K562 (cell line): ENCODE results near the gene SETD3. TPM values are rescaled to one million over a fixed set of nuclear protein-coding genes. Genes with fewer than 3 reads are reported as not detected.
A peak's percentile ranks its signal among the peaks of the same experiment; 100 is the strongest.

Experiments
- ATAC-seq: fragments of 200-7000 bp; cut with Tn5 transposase; 3 replicates; pipeline ENCODE4 v1.9.1; 2020; ENCODE audit warnings: moderate library complexity
- BruUV-seq: library from RNA; stranded (reverse); fragments of 400-500 nt; replicated peaks from 2 replicates; lab custom pipeline; 2021; lab: Mats Ljungman, UMichigan
- CTCF ChIA-PET: fragments of 300-600 bp; formaldehyde crosslinking; extraction: SDS; loops from one replicate; lab custom pipeline; 2021; ENCODE audit warnings: low intra/inter-chr PET ratio; lab: Yijun Ruan, JAX
- POLR2A ChIA-PET: fragments of 300-600, 350-650 bp; sonication (Branson Sonifier 250); formaldehyde crosslinking; extraction: SDS; loops from one replicate; lab custom pipeline; 2021; ENCODE audit warnings: antibody characterized with exemption, inconsistent platforms; lab: Yijun Ruan, JAX
- DNase-seq, 4 experiments: peaks; one replicate each; pipeline versions ENCODE4 v3.0.0 to v3.0.0-alpha.2; 2011 to 2018; ENCODE audit warnings: low spot score in 3 of 4, mixed read lengths in 3 of 4; ENCODE audit errors: extremely low read depth in 1 of 4
- FAIRE-seq: peaks from 2 replicates; lab custom pipeline; 2011; peaks lifted over from hg19 to GRCh38; lab: Jason Lieb, UNC
- H2AFZ ChIP-seq: 2 replicates; pipeline ENCODE4 v1.6.0; 2011; ENCODE audit warnings: low read depth, low read length, control low read depth, inconsistent platforms
- H3K27ac ChIP-seq: fragments of 200-600 bp; 3 replicates; pipeline ENCODE4 v1.8.0; 2011; ENCODE audit warnings: low read depth, mild to moderate bottlenecking, control low read depth, inconsistent platforms, low read length, moderate library complexity, mixed read lengths; ENCODE audit errors: extremely low read depth
- H3K27me3 ChIP-seq, 2 experiments: fragments of 300-600 bp in 1 of 2; 2 replicates in 1 of 2; 3 replicates in 1 of 2; pipeline versions ENCODE4 v1.6.0 to v1.8.0; 2011; ENCODE audit warnings: inconsistent platforms in 2 of 2, low read length in 2 of 2, mild to moderate bottlenecking in 1 of 2, mixed read lengths in 1 of 2, moderate library complexity in 1 of 2; ENCODE audit not compliant: control insufficient read depth in 2 of 2, insufficient read depth in 2 of 2
- H3K36me3 ChIP-seq: fragments of 300-600 bp; 3 replicates; pipeline ENCODE4 v1.8.0; 2011; ENCODE audit warnings: mild to moderate bottlenecking, low read length, inconsistent platforms; ENCODE audit not compliant: control insufficient read depth, insufficient read depth
- H3K4me1 ChIP-seq, 2 experiments: fragments of 200-600 bp in 1 of 2; replicated peaks in 1 of 2; 2 replicates in 1 of 2; 3 replicates in 1 of 2; pipeline versions ENCODE4 v1.5.1 to v1.8.0; 2011; ENCODE audit warnings: inconsistent platforms in 2 of 2, low read length in 2 of 2, mild to moderate bottlenecking in 1 of 2, mixed read lengths in 1 of 2, moderate library complexity in 1 of 2; ENCODE audit not compliant: control insufficient read depth in 2 of 2, insufficient read depth in 2 of 2
- H3K4me2 ChIP-seq: 2 replicates; pipeline ENCODE4 v1.6.1; 2011; ENCODE audit warnings: low read length, control low read depth, inconsistent platforms, mixed read lengths; ENCODE audit not compliant: insufficient read depth
- H3K4me3 ChIP-seq: fragments of 200-600 bp; sonication (generic), shearing (Covaris generic); 2 replicates; pipeline ENCODE4 v1.5.1; 2016; ENCODE audit warnings: control low read depth, inconsistent platforms
- H3K79me2 ChIP-seq: fragments of 200-600 bp; 3 replicates; pipeline ENCODE4 v1.8.0; 2011; ENCODE audit warnings: low read length, inconsistent platforms; ENCODE audit not compliant: control insufficient read depth, insufficient read depth
- H3K9ac ChIP-seq, 2 experiments: 2 replicates each; pipeline versions ENCODE4 v1.6.0 to v1.6.1; 2011; ENCODE audit warnings: low read depth in 2 of 2, low read length in 2 of 2, control low read depth in 1 of 2, inconsistent platforms in 1 of 2, mild to moderate bottlenecking in 1 of 2, mixed read lengths in 1 of 2; ENCODE audit not compliant: insufficient read depth in 1 of 2
- H3K9me1 ChIP-seq: one replicate; pipeline ENCODE4 v1.6.0; 2011; ENCODE audit warnings: inconsistent platforms, mild to moderate bottlenecking, low read length, moderate library complexity; ENCODE audit not compliant: control insufficient read depth, insufficient read depth
- H3K9me3 ChIP-seq: replicated peaks from 2 replicates; pipeline ENCODE4 v1.5.1; 2011; ENCODE audit warnings: low read depth, low read length, inconsistent platforms; ENCODE audit not compliant: control insufficient read depth, insufficient read depth
- H4K20me1 ChIP-seq: replicated peaks from 2 replicates; pipeline ENCODE4 v1.6.1; 2011; ENCODE audit warnings: low read length, inconsistent platforms, mixed read lengths; ENCODE audit not compliant: control insufficient read depth, insufficient read depth
- C11orf30 ChIP-seq: fragments of 450-650 bp; IDR thresholded peaks from 2 replicates; pipeline ENCODE4 v1.6.1; 2016; ENCODE audit warnings: low read depth, mild to moderate bottlenecking
- FOXJ3 ChIP-seq: sonication (generic); formaldehyde crosslinking; IDR thresholded peaks from 2 replicates; pipeline ENCODE4 v1.4.0; 2020; ENCODE audit warnings: mild to moderate bottlenecking, missing genetic modification reagents
- MAFG ChIP-seq: fragments of 450-650 bp; conservative IDR thresholded peaks from 2 replicates; pipeline ENCODE4 v1.6.1; 2016; ENCODE audit warnings: missing genetic modification characterization, missing compliant biosample characterization
- MAFK ChIP-seq: IDR thresholded peaks from 2 replicates; pipeline ENCODE4 v1.6.1; 2011; ENCODE audit warnings: low read length, improper control_type of control experiment
- MCM7 ChIP-seq, 2 experiments: fragments of 450-650 bp; IDR thresholded peaks; 2 replicates each; pipeline ENCODE4 v1.6.1; 2016 to 2018
- SRF ChIP-seq, 2 experiments: fragments of 250-450, 450-650 bp in 1 of 2; sonication (Bioruptor Pico) in 1 of 2; sonication (generic) in 1 of 2; formaldehyde crosslinking; IDR thresholded peaks; 2 replicates each; pipeline versions ENCODE4 v1.5.0 to v1.5.1; 2020 to 2022; ENCODE audit warnings: mild to moderate bottlenecking in 1 of 2, missing genetic modification reagents in 1 of 2
- ZBTB7A ChIP-seq: IDR thresholded peaks from 2 replicates; pipeline ENCODE4 v1.6.1; 2011; ENCODE audit warnings: low read depth, mild to moderate bottlenecking, low read length, moderate library complexity, borderline replicate concordance; ENCODE audit not compliant: control insufficient read depth
- ZNF316 ChIP-seq: fragments of 450-650 bp; IDR thresholded peaks from 2 replicates; pipeline ENCODE4 v1.6.1; 2016
- ZNF551 ChIP-seq: fragments of 250-450 bp; sonication (Bioruptor Pico); IDR thresholded peaks from 2 replicates; pipeline ENCODE4 v1.5.0; 2021; ENCODE audit warnings: mild to moderate bottlenecking, moderate library complexity
- ZNF766 ChIP-seq: fragments of 200-800 bp; sonication (Bioruptor generic); conservative IDR thresholded peaks from 2 replicates; pipeline ENCODE4 v1.6.1; 2016; ENCODE audit warnings: missing genetic modification characterization, missing compliant biosample characterization
- WGBS: fragments of 100-300 bp; shearing (Covaris generic); methylation state at CpG from one replicate; pipeline ENCODE4 v1.1.6; 2016; ENCODE audit warnings: low coverage, mixed read lengths; ENCODE audit not compliant: insufficient coverage; ENCODE audit errors: missing lambda C conversion rate; 5-methylcytosine and 5-hydroxymethylcytosine counted together
- in situ Hi-C: fragments of 300-500 bp; cut with MboI; formaldehyde crosslinking; loops from 4 replicates; pipeline ENCODE4 v1.15.0; 2018; ENCODE audit warnings: inconsistent platforms, mixed read lengths
- intact Hi-C: fragments of 100-400 bp; cut with micrococcal nuclease; formaldehyde crosslinking; loops from 2 replicates; pipeline ENCODE4 v1.14.2; 2022
- polyA plus RNA-seq, 8 experiments: library from polyadenylated mRNA; depleted of rRNA in 4 of 8; stranded (reverse) in 5 of 8; unstranded in 3 of 8; fragments of >200 nt; fragmentation: Nextera tagmentation in 2 of 8; fragmentation: Illumina TruSeq in 1 of 8; extraction: Ambion mirVana in 2 of 8; extraction: Trizol in 1 of 8; gene quantifications; 2 replicates each; pipeline versions ENCODE4 v1.2.1 to v1.2.3, GENCODE V29; 2011 to 2014; ENCODE audit warnings: inconsistent platforms in 1 of 8, missing spikeins in 1 of 8
- total RNA-seq, 7 experiments: library from RNA; depleted of rRNA in 6 of 7; stranded (reverse); fragments of >200 nt in 6 of 7; fragmentation: Illumina TruSeq in 2 of 7; extraction: Trizol in 2 of 7; gene quantifications; 2 replicates each; pipeline versions ENCODE4 v1.2.1 to v1.2.3, GENCODE V29; 2011 to 2021; ENCODE audit warnings: low replicate concordance in 1 of 7
- TF ChIP-seq, protein P1 (sequence below): fragments of 450-650 bp; IDR thresholded peaks from 2 replicates; pipeline ENCODE4 v1.6.1; 2016; ENCODE audit warnings: mild to moderate bottlenecking

Gene SETD3
- total and polyA plus RNA-seq, 9 of the 15 experiments (the other 6 are each of a cell fraction or from before 2014, with no cell fraction given): 8.5 to 35.9 (median 26.5) TPM

DNA sequence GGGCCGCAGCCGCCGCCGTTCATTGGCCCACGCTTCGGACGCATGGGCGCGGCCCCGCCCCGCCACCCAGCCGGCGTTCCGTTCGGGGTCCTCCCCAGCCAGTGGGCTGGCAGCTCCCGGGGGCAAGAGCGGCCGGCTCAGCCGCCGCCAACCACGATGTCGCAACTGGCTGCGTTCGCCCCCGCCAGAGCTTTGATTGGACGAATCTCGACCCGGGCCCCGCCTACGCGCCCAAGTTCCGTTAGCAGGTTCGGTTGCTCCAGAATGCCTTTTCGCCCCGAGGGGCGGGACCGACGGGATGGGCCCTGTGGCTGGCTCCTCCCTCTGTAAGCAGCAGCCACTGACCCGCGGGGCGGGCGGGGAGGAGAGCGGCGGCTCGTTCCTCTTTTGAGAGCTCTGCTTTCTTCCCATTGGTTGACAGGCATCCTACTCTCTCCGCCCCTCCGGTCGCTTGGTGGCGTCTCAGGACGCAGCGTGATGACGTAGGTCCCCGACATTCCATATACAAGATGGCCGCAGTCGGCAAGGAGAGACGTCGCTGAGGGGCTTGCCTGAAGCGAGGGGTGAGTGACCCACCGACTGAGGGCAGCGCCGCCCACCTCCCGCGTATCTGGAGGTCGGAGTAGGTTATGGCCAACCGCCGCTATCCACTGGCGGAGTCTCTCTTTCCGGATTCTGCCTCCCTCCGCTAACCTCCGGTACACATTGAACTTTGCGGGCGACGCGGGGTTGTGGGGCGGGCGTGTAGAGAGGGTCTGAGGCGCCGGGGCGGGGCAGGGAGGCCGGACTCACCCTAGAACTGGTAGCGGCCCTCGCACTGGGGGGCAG, 472 bp upstream of the SETD3 start, which contains the start of gene CCNK (continued):
- TF ChIP-seq SRF (CRISPR knock-in tag; IDR thresholded peaks at IDR 0.05) (peak in 1 of 2 experiments; percentile 65; a peak in 1 of 4 replicates), ZNF551 (no peak)

DNA sequence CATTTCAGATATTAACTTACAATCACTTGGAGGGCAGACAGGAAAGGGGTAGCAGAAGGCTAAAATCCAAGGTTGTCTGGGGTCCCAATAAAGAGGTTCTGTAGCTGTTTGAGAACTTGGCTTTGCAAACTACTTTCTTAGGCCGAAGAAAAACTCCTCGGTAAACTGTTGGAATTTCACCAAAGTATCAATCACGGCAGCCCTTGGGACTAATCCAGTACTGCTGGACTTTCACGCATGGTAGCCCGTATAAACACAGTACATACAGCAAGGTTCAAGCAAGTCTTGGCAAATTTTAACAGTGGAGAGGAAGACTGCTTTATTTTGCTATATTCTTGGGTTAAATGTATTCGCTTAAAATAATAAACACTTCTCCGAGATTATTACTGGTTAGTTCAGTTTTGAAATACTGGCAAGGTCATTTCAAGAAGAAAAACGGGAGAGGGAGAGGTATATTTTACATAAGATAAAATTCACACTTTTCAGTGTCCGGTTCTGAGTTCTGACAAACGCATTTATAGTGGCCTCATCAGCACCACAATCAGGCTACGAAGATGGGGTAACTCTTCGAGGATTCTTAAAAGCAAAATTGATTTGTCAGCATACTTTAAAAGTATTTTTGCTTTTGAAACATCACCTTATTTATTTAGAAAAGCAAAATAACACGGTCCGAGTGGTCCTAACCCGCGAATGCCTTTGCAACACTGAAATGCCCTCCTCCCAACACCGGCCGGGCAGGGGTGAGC, 1.3 kb downstream of the SETD3 start:
- H3K9me3 ChIP-seq: no peaks in the 10 kb centered on the region
- no peaks in the 10 kb centered on the region for H3K27me3 ChIP-seq
- CTCF ChIA-PET: no interaction called here
- H3K9me1 ChIP-seq: no peaks in the 10 kb centered on the region
- 0 out of 2 replicates have a peak overlapping the region, but pooled peaks have one; percentile 44 for H2AFZ ChIP-seq
- POLR2A ChIA-PET: interaction anchor here (0.8 kb wide), 1 partner anchor 33 kb away, joined by 3 read pairs; no protein-coding TSS in a partner anchor
- H3K4me2 ChIP-seq: peak overlapping the region; percentile 82
- ATAC-seq (no peak), DNase-seq (no peak), FAIRE-seq (no peak)
- TF ChIP-seq FOXJ3 (CRISPR knock-in tag) (no peak), C11orf30 (peak; percentile 64), ZBTB7A (no peak), MAFG (tag) (peak; percentile 41; the same call in 1 of the 2 replicates), MAFK (0 out of 2 replicates have a peak, but pooled peaks have one; percentile 11), MCM7 (IDR thresholded peaks at IDR 0.05) (no peak), ZNF316 (peak; percentile 81), ZNF766 (CRISPR knock-in tag) (no peak)
- TF ChIP-seq, protein P1, sequence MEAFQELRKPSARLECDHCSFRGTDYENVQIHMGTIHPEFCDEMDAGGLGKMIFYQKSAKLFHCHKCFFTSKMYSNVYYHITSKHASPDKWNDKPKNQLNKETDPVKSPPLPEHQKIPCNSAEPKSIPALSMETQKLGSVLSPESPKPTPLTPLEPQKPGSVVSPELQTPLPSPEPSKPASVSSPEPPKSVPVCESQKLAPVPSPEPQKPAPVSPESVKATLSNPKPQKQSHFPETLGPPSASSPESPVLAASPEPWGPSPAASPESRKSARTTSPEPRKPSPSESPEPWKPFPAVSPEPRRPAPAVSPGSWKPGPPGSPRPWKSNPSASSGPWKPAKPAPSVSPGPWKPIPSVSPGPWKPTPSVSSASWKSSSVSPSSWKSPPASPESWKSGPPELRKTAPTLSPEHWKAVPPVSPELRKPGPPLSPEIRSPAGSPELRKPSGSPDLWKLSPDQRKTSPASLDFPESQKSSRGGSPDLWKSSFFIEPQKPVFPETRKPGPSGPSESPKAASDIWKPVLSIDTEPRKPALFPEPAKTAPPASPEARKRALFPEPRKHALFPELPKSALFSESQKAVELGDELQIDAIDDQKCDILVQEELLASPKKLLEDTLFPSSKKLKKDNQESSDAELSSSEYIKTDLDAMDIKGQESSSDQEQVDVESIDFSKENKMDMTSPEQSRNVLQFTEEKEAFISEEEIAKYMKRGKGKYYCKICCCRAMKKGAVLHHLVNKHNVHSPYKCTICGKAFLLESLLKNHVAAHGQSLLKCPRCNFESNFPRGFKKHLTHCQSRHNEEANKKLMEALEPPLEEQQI: no peak
- BruUV-seq: TSS peak; percentile 48
- intact Hi-C loops (no loop called here), in situ Hi-C loops (no loop called here)
- WGBS: 9% methylated on average over 14 of the region's 18 CpGs
- peak overlapping the region; percentile 91 for H3K4me3 ChIP-seq
- H4K20me1 ChIP-seq: peaks cover 21% of the 10 kb centered on the region
- no peaks in the 10 kb centered on the region for H3K36me3 ChIP-seq
- peak overlapping the region; percentile 67 to 90 for H3K9ac ChIP-seq
- peaks cover 91% of the 10 kb centered on the region for H3K79me2 ChIP-seq
- H3K4me1 ChIP-seq: peaks cover 8 to 42% of the 10 kb centered on the region in 2 experiments; a peak in 4 of 5 replicates
- peak overlapping the region; percentile 75; the same call in 1 of the 3 replicates for H3K27ac ChIP-seq
